ENCODE data around the gene SPATA17.
"Not testable (repeated sequence)": the region's sequence is repeated elsewhere in the genome, so short reads cannot be mapped to it uniquely, and the experiment has no call there.

Gene SPATA17

GRCh38 chr1:217630711-217631591 is at the start of gene SPATA17, which contains the start of gene GPATCH2:
Gene SPATA17, plus strand, starts transcription at chr1:217631344. Its CDS starts 35 bp downstream, at chr1:217631379.
Gene GPATCH2, minus strand, starts transcription at chr1:217631090. Its CDS starts 119 bp downstream, at chr1:217630971.
- peak; percentile 74 to 80 for DNase-seq

GRCh38 chr1:217584286-217584811 is 46.8 kb upstream of the SPATA17 start:
- DNase-seq: not testable (repeated sequence)

GRCh38 chr1:217585577-217585976 is 45.6 kb upstream of the SPATA17 start:
- DNase-seq: no peak

GRCh38 chr1:217586586-217586985 is 44.6 kb upstream of the SPATA17 start:
- no peak for DNase-seq

GRCh38 chr1:217590598-217590997 is 40.5 kb upstream of the SPATA17 start:
- no peak for DNase-seq

GRCh38 chr1:217599154-217599553 is 32.0 kb upstream of the SPATA17 start:
- DNase-seq: no peak

GRCh38 chr1:217602380-217602779 is 28.8 kb upstream of the SPATA17 start:
- no peak for DNase-seq

GRCh38 chr1:217605390-217605789 is 25.8 kb upstream of the SPATA17 start:
- DNase-seq: no peak

GRCh38 chr1:217614200-217614712 is 16.9 kb upstream of the SPATA17 start:
- DNase-seq: no peak

GRCh38 chr1:217617126-217617525 is 14.0 kb upstream of the SPATA17 start:
- DNase-seq: no peak

- DNase-seq: no peak
These were observed 10.3 kb upstream of the SPATA17 start for GRCh38 chr1:217620814-217621213.

- no peak for DNase-seq
These were observed 9.1 kb upstream of the SPATA17 start for GRCh38 chr1:217622042-217622441.

- no peak for DNase-seq
These were observed 4.8 kb upstream of the SPATA17 start for GRCh38 chr1:217626321-217626720.

- DNase-seq: no peak
These were observed 3.7 kb upstream of the SPATA17 start for GRCh38 chr1:217627431-217627830.

GRCh38 chr1:217642455-217642854 is 11.3 kb downstream of the SPATA17 start:
- no peak for DNase-seq

GRCh38 chr1:217647791-217648190 is 16.6 kb downstream of the SPATA17 start:
- DNase-seq: no peak

- no peak for DNase-seq
These were observed 19.5 kb downstream of the SPATA17 start for GRCh38 chr1:217650674-217651073.

- DNase-seq: no peak
These were observed 29.4 kb downstream of the SPATA17 start for GRCh38 chr1:217660353-217661062.

GRCh38 chr1:217661407-217661806 is 30.3 kb downstream of the SPATA17 start:
- DNase-seq: no peak

GRCh38 chr1:217668351-217668940 is 37.3 kb downstream of the SPATA17 start:
- DNase-seq: no peak

GRCh38 chr1:217673387-217673786 is 42.2 kb downstream of the SPATA17 start:
- DNase-seq: no peak

GRCh38 chr1:217674028-217674729 is 43.0 kb downstream of the SPATA17 start:
- no peak for DNase-seq
